NCI-H2227 (cell line): ENCODE results near the gene UBE2E2.

Experiments
- DNase-seq: peaks from one replicate; lab custom pipeline; 2025; ENCODE audit not compliant: unreplicated experiment; lab: John Stamatoyannopoulos, UW

Gene UBE2E2

DNA sequence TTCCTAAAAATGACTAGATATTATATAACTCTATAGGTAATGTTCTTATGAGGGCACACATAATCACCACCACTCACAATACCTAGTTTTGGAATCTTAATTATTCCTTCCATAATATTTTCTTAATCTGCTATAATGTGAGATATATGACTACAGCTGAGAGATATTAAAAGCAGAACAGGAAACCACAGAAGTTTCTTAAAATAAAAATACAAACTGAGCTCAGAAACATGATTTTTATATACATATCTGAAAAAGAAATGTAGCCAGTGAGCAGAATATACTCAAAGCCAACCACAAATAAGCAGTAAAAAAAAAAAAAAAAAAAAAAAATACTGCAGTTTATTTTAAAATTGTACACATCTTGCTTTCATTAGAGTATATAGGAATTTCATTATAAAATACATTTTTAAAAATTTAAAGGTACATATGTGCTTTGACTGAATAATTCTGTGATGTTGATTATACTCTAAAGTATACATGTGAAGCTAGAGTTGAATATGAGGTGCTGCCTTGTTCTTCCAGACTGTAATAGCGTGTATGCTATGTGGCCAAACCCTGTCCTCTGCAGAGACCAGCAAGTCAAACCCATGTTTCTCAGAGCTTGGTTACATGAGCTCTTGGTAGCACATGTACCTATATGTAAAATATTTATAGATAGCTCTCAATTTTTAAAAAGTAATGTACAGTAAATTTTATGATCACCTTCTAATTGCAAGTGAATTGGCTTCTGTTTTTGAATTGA, 175.0 kb downstream of the UBE2E2 start:
- no peak for DNase-seq

DNA sequence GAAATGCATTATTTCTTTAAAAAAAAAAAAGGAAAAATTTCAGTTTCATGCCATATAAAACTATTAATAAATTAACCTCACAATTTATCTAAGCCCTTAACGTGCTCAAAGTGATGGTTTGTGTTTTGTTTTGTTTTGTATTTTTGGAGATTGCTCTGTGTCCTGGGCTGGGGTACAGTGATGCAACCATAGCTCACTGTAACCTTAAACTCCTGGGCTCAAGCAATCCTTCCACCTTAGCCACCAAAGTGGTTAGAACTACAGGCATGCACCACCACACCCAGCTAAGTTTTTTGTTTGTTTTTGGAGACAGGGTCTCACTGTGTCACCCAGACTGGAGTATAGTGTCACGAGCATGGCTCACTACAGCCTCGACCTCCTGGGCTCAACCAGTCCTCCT, 180.7 kb downstream of the UBE2E2 start:
- DNase-seq, result no peak

DNA sequence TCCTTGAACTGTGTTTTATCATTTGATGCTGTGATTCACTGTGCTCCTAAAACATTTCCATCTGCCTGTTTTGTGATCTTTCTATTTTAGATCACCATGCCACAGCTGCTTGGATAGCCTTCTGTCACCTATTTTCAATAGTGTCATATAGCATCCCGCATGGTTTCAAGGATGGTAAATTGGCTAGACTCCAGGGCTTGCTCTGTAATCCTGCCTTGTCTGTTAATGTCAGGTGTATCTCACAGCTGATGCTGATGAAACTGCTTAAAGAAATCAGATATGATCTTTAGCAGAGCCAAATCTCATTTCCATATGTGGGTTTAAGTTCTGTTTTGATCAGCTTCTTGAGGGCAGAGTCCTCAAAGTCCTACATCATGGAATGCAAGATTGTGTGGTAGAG, 182.2 kb downstream of the UBE2E2 start:
- DNase-seq, result no peak

DNA sequence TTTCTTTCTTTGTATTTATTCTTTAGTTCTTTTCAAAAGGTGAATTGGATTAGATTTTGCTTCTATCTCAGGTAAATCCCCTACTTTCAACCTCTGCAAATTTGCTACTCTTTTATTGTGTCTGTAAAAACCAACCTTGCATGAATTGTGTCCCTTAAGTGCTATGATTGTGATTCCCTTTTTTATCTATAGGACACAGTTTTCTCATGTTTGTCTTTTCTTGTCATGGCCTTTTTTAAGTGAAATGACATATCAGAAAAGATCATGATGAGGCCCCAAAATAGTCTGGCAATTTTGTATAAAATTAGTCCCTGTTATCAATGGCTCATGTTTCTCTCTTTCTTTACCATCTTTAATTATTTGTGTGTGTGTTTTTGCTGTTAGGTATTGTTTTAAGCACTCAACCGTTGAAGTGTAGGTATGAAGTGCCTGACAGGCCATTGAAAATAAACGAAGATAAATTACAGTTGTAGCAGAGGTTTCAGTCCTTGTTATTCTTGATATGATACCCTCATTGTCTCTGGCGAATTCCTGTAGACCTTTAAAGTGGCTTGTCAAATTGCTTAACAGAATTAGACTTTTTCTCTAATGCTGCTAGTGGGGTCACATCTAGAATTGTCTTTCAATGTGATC, 184.3 kb downstream of the UBE2E2 start:
- DNase-seq, result no peak

DNA sequence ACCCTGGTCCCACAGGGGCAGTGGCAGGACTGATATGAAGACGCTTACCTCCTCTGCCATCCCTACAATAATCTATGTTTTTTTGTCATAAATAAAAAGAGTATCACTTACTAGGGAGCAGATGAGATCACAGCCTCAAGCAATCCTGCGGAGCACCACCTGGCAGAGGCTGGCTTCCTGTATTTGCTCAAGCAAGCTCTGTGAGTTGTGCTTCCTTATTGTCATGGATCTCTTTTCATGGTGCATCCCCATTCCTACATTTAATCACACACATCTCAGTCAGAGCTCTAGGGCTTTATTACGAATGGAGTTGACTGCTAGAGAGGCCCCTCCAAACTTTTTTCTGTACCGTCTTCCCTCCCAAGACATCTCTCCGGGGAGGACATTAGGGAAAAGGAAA, 186.0 kb downstream of the UBE2E2 start:
- no peak for DNase-seq

DNA sequence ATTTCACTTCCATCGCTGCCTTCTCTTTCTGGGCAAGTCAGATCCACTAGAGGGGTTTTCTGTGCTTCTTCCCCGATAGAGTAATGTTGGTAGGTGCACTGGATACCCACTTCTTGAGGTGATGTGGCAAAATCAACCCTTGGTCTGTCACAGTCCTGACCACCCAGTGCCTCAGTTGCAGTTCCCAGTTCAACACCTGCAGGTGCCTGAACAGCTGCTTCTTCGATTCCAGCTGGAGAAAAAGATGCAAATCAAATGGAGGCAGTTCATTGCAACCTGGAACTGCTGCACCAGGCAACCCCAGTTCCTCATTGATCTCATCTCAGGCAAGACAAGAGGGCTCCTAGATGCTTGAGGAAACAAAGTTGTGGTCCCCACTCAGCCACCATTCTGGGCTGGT, 186.6 kb downstream of the UBE2E2 start:
- no peak for DNase-seq

DNA sequence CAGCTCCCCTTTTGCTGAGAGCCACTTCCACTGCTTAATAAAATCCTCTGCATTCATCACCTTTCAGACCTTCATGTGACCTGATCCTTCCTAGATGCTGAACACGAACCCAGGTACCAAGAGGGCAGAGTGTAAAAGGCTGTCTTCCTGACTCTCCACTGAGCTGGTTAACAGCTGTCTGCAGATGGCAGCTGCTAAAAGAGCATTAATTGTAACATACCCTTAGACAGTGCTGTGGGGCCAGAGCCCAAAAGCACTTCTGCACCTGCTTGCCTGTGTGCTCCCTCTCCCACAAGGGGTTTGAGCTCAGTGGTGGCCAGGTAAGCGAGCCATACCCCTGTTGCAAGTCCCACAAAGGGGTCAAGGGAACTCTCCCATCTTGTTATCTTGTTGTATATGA, 187.3 kb downstream of the UBE2E2 start:
- no peak for DNase-seq

DNA sequence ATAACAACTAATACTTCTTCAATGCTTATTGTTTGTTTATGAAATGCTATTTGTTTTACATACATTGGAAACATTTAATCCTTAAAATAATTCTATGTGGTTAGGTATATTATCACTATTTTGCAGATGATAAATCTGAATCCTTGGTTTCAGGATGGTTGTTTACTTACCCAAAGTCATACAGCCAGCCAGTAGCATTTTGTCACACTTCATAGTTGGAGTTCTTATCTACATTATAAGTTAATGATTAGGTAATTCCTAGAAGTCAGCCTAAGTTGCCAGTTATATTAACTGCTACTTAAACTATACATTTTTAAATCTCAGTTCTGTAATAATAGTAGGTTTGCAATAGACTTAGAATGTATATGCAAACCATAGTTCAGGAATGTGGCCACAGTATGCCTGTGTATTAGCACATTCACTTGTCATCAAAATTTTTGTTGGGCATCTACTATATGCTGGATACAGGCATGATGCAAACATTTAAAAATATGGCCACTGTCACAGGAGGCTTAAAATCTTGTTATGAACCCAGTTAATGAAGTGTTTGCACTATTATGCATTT, 187.9 kb downstream of the UBE2E2 start:
- no peak for DNase-seq

DNA sequence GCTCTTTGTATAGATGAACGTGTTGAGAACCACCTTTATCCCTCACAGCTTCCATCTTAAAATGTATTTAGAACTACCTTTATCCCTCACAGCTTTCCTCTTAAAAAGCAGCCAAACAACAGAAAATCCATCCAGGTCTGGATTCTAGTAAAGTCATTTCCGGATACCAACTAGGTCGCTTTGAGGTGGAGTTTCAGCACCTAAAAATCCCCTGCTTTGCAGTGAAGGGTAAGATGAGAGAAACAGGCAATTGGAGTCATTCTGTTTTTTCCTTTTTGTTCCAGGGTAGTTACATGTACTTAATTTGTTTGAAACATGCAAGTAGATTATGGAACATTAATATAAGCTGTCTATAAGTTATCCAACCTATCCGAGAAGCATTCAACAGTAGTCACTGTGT, 192.0 kb downstream of the UBE2E2 start:
- DNase-seq, result no peak

DNA sequence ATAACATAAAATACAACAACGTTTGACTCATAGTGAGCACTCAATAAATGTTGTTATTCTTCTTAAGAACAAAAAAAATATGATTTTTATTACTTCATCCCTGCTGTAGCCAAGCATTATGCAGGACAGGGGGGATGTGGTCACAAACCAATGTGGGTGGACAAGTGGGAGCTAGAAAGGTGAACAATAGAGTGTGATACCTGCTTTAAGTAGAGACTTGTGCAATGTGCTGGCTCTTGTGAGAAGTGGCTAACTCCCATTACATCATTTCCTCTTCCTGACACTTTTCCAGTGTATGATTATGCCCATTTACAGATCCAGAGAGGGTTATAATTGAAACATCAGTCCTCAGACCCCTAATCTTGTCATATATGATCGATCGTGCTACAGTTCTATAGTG, 193.6 kb downstream of the UBE2E2 start:
- peak; percentile 3 for DNase-seq

DNA sequence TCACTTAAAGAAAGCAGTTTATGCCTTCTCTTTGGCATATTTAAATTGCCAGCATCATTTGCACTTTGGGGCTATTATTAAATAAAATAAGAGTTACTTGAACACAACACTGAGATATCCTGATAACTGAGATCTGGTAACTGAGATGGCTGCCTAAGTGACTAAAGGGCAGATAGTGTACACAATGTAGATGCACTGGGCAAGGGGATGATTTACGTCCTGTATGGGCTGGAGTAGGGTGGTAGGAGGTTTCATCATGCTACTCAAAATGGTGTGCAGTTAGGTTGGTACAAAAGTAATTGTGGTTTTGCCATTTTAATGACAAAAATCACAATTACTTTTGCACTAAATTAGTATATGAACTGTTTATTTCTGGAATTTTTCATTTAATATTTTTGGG, 196.1 kb downstream of the UBE2E2 start:
- no peak for DNase-seq

DNA sequence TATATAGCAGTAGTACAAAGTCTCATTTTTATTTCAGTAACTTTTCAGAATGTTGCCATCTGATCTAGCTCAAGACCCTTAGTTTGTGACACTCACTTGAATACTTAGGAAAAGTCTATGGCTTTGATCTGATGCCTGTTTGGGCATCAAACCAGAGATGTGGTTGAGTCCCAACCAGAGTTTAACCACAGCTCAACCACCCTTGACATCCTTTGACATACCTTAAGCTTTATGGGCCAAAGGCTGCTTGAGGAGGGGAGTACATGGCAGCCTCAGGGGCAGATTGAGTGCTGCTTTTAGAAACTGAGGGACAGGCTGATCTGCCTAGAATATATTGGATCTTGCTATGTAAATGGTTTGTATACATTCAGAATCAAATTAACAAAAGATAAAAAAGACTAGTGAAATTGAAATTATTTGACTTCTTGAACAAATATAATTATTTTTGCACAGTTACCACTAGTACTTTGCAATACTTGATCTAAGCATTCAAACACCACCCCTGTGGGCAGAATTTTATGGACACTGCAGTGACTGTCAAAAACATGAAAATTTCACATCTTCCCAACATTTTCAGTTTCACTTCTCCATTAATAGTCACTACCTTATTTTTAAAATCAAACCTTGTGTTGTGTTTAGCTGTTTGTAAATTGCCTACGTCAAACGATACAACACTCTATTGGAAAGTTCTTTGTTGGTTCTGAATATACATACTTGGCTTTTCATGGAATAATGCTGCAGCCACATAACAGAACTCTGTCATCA, 199.8 kb downstream of the UBE2E2 start:
- no peak for DNase-seq

DNA sequence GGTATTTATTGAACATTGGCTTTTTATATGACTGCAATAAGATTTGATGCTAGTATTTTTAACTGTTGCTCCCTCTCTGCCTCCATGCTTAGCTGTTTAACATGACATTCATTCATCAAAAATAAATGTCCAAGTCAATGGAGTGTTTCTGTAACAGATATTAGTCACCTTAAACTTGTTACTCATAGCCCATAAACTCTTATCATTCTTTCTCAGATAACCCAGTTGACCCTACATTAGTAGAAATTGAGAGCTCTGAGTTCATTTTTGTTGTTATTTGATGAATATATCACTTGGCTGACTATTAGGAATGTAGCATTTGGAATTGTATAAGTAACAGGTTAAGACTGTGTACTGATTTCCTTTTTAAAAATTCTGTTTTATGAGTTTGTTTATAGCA, 201.1 kb downstream of the UBE2E2 start:
- no peak for DNase-seq

DNA sequence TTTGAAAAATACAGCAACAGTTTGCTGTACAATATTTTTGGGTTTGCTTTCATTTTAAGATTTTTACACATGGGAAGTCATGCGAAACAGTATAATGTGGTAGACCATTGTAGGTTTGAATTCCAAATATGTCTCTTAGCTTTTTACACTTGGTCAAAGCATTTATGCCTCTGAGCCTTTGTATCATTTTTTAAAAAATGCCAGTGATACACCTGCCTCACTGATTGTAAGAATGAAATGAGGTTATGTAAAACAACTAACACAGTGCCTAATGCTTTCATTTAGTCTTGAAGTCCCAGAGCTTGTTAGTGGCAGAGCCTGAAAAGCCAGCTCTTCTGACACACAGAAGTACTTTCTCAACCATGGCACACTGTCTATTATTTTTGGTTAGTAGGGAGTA, 202.0 kb downstream of the UBE2E2 start:
- DNase-seq, result no peak

DNA sequence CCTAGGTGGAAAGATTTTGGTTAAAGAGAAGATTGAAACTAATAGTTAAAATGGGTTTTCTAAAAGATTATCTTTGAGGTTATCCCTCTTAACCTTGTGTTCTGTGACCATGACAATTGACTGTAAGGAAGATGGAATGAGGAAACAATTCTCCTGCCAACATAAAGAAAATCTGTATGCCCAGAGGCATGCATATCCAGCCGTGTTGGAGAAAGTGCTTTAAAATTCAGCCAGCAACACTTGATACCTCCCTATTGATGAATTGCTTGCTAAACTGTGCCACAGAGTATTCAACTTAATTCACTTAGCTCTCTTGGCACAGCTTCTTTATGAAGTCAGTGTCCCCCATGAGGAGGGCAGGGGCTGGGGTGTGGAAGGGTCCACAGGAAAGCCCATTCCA, 203.5 kb downstream of the UBE2E2 start:
- DNase-seq, result no peak

DNA sequence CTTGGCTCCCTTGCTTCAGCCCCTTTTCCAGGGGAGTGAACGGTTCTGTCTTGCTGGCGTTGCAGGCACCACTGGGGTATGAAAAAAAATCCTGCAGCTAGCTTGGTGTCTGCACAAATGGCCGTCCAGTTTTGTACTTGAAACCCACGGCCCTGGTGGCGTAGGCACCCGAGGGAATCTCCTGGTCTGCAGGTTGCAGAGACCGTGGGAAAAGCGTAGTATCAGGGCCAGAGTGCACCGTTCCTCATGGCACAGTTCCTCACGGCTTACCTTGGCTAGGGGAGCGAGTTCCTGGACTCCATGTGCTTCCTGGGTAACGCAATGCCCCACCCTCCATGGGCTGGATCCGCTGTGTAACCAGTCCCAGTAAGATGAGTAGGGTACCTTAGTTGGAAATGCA, 214.9 kb downstream of the UBE2E2 start:
- DNase-seq, result no peak

DNA sequence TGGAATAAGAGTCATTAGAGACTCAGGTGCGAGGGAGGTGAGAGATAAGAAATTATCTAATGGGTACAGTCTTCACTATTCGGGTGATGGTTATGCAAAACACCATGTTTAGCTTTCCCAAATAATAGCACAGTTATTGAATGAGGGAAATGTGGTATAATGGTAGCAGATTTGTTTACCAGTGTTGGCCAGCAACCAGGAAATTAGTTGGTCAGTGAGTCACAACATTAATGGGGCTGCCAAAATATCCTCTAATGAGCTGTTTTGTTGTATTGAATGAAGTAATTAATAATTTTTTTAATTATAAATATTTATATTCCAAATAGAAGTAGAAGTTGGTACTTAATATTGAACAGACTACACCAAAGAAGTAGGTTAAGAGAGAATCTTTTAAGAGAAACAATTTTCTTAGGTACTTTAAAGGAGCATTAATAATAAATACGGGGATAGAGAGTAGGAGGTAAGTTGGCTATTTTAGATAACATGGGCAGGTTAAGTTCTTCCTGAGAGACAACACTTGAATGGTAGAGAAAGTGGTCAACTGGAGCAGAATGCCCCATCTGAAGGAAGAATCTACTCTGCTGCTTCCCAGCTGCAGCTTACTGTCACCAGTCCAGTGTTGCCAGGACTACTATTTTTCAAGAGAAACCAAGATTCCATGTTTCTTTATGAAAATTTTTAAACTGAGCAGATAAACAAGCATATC, 218.8 kb downstream of the UBE2E2 start:
- DNase-seq, result no peak

DNA sequence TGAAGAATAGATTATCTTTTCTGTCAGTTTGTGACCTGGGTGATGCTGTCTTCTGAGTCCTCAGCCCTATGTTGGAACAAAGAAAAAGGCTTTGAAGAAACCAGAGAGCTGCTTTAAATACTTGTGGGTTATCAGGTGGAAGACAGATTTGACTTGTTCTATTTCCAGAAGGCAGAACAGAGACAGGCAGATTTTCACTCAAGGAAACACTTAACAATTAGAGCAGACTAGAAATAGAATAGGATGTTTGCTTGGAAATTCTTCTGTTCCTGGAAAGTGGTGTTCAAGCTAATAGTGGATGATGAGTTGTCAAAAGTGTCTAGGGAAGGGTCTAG, 219.4 kb downstream of the UBE2E2 start:
- DNase-seq, result no peak

DNA sequence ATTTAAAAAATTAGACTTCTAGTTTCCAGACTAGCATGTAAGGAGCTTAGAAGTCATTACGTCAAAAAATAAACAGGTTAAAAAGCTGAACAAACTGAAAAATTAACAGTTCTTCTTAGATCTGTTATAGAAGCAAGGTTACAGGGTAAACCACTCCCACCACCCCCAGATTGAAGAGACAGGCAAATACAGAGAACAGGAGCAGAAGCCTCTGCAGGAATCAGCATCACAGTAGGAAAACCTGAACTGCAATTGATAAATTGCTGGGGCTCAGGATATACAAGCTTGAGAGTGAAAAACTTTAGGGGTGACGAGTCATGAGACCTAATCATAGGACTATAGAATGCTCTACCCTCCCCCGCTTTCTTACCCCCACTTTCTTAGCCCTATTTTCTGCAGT, 222.3 kb downstream of the UBE2E2 start:
- DNase-seq, result no peak

DNA sequence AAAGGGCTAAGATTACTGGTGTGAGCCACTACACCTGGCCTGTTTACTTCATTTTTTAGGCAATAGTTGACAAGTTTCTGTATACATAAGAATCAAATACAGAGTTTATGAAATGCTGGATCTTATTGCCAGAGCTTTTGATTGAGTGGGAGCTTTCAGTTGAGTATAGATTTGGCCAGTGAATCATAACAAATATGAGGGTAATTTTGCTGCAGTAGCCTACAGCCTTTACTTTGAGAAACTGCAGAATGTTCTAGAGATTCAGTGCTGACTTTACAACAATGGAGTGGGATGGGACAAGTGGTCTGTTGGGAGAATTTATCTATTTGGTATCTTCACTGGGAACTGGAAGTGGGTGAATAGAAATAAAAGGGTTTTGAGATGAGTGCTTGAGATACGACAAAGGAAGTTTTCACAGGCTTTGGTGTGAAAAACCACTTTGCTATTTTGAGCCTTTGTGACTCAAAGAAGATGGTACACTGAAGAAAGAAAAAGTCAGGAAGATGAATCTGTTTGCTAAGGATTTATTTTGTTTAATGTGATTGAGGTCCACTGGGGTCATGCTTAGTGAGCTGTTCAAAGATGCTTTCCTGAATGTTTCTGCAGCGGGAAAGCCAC, 227.8 kb downstream of the UBE2E2 start:
- no peak for DNase-seq

DNA sequence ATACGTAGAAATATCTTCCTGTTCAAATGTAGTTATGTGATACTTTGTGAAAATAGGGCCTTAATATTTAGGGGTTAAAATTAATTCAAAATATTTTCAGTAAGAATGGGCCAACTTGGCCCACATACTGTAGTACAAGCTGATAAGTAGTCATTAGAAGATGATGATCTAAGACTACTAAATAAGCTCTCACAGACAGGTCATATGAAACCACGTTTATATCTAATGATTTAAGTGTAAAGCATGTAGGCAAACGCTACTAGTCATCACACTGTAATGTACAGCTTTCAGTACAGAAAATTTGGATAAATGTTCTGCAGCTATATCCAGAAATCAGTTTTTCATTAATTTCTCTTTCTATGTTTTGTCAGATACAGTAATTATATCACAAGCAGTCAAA, 228.6 kb downstream of the UBE2E2 start:
- no peak for DNase-seq
